Caco-2 (cell line): ENCODE measurements around the gene TFIP11. TPM values are rescaled to one million over a fixed set of nuclear protein-coding genes. Genes with fewer than 3 reads are reported as not detected.

Experiments
- BruUV-seq: library from RNA; stranded (reverse); fragments of 400-500 nt; replicated peaks from 2 replicates; lab custom pipeline; 2021; lab: Mats Ljungman, UMichigan
- CTCF ChIA-PET: fragments of 300-600 bp; sonication (Branson Sonifier 250); formaldehyde crosslinking; loops from one replicate; lab custom pipeline; 2022; ENCODE audit warnings: antibody characterized with exemption; lab: Charles Lee
- POLR2A ChIA-PET: fragments of 300-600 bp; sonication (Branson Sonifier 250); formaldehyde crosslinking; loops from one replicate; lab custom pipeline; 2022; ENCODE audit warnings: antibody characterized with exemption; lab: Charles Lee
- DNase-seq, 2 experiments: peaks; one replicate each; pipeline versions ENCODE4 v3.0.0 to v3.0.0-alpha.2; 2020 to 2022
- H3K27me3 ChIP-seq: replicated peaks from 2 replicates; pipeline ENCODE4 v1.6.0; 2011; ENCODE audit warnings: low read length; ENCODE audit not compliant: control insufficient read depth, insufficient read depth
- H3K36me3 ChIP-seq: 2 replicates; pipeline ENCODE4 v1.5.1; 2011; ENCODE audit warnings: low read length; ENCODE audit not compliant: control insufficient read depth, insufficient read depth
- H3K4me1 ChIP-seq: fragments of 250-450 bp; sonication (Bioruptor Pico); 2 replicates; pipeline ENCODE4 v1.5.1; 2020; ENCODE audit warnings: mild to moderate bottlenecking
- H3K4me3 ChIP-seq: 2 replicates; pipeline ENCODE4 v1.5.1; 2011; ENCODE audit warnings: low read depth, mild to moderate bottlenecking, control low read depth, low read length
- H3K9me3 ChIP-seq: fragments of 250-450 bp; sonication (Bioruptor Pico); 2 replicates; pipeline ENCODE4 v1.5.1; 2020; ENCODE audit warnings: mild to moderate bottlenecking, moderate library complexity
- H3K27ac Mint-ChIP-seq: one replicate; pipeline ENCODE4 v1.8.0; 2022; ENCODE audit warnings: mixed read lengths; ENCODE audit not compliant: unreplicated experiment
- H3K27me3 Mint-ChIP-seq: one replicate; pipeline ENCODE4 v1.8.0; 2022; ENCODE audit warnings: mixed read lengths; ENCODE audit not compliant: insufficient read depth, unreplicated experiment
- H3K36me3 Mint-ChIP-seq: one replicate; pipeline ENCODE4 v1.8.0; 2022; ENCODE audit warnings: mild to moderate bottlenecking, mixed read lengths; ENCODE audit not compliant: insufficient read depth, unreplicated experiment
- H3K4me1 Mint-ChIP-seq: one replicate; pipeline ENCODE4 v1.8.0; 2022; ENCODE audit warnings: low read depth, mixed read lengths; ENCODE audit not compliant: unreplicated experiment
- H3K4me3 Mint-ChIP-seq: one replicate; pipeline ENCODE4 v1.8.0; 2022; ENCODE audit warnings: mild to moderate bottlenecking, moderate library complexity, mixed read lengths; ENCODE audit not compliant: unreplicated experiment
- H3K9me3 Mint-ChIP-seq: one replicate; pipeline ENCODE4 v1.8.0; 2022; ENCODE audit warnings: mixed read lengths; ENCODE audit not compliant: unreplicated experiment
- intact Hi-C: fragments of 100-400 bp; cut with micrococcal nuclease; formaldehyde crosslinking; loops from one replicate; pipeline ENCODE4 v1.10.0; 2022; ENCODE audit not compliant: unreplicated experiment
- total RNA-seq: library from RNA; stranded (reverse); gene quantifications from 2 replicates; pipeline ENCODE4 v1.2.3, GENCODE V29; 2022
- TF ChIP-seq, protein P1 (sequence below), 2 experiments: fragments of 200-600 bp in 1 of 2; IDR thresholded peaks; 1 replicate in 1 of 2; 2 replicates in 1 of 2; pipeline versions ENCODE4 v1.5.1 to v1.8.0; 2011 to 2022; ENCODE audit warnings: antibody characterized with exemption in 1 of 2, control low read depth in 1 of 2, inconsistent platforms in 1 of 2, low read depth in 1 of 2, low read length in 1 of 2, mild to moderate bottlenecking in 1 of 2, moderate library complexity in 1 of 2; ENCODE audit not compliant: insufficient read depth in 1 of 2, severe bottlenecking in 1 of 2, unreplicated experiment in 1 of 2

The TFIP11 gene
- total RNA-seq, 1 experiment from 2014 or later = 27.7 TPM

DNA sequence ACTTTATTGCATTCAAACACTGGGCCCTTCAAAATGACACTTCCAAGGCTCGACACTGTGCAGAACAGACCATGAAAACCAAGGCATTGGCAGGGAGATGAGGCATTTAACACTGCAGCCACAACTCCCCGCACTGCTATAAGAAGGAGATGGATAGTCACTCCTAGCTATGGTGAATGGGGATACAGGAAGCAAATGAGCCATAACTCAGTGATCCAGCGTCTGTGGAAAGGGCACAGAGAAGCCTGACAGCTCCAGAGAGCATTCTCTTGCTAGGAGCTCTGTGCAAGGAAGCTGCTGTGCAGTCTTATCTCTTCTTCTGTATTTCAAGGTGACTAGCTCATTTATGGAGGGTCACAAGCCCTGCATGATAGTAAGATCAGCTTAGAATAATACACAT is 49.6 kb downstream of the TFIP11 start:
- intact Hi-C loops = loop anchor here (5.0 kb wide), 1 partner anchor 80 kb away; no protein-coding TSS in a partner anchor
- TF ChIP-seq, protein P1, sequence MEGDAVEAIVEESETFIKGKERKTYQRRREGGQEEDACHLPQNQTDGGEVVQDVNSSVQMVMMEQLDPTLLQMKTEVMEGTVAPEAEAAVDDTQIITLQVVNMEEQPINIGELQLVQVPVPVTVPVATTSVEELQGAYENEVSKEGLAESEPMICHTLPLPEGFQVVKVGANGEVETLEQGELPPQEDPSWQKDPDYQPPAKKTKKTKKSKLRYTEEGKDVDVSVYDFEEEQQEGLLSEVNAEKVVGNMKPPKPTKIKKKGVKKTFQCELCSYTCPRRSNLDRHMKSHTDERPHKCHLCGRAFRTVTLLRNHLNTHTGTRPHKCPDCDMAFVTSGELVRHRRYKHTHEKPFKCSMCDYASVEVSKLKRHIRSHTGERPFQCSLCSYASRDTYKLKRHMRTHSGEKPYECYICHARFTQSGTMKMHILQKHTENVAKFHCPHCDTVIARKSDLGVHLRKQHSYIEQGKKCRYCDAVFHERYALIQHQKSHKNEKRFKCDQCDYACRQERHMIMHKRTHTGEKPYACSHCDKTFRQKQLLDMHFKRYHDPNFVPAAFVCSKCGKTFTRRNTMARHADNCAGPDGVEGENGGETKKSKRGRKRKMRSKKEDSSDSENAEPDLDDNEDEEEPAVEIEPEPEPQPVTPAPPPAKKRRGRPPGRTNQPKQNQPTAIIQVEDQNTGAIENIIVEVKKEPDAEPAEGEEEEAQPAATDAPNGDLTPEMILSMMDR (IDR thresholded peaks at IDR 0.05; ENCODE audit: insufficient read depth in 1 of 2, low read depth in 1 of 2, low read length in 1 of 2, severe bottlenecking in 1 of 2, unreplicated experiment in 1 of 2) = no peak
- Mint-ChIP-seq H3K27me3 (no peaks in the 10 kb centered on the region), H3K27ac (no peak overlapping the region), H3K36me3 (peaks cover 35% of the 10 kb centered on the region), H3K4me3 (no peak overlapping the region), H3K9me3 (no peaks in the 10 kb centered on the region), H3K4me1 (no peaks in the 10 kb centered on the region)
- Histone ChIP-seq H3K4me3 (no peak overlapping the region), H3K4me1 (no peaks in the 10 kb centered on the region), H3K27me3 (no peaks in the 10 kb centered on the region), H3K9me3 (no peaks in the 10 kb centered on the region), H3K36me3 (no peaks in the 10 kb centered on the region; the same call in none of the 2 replicates)
- BruUV-seq = no TSS peak
- ChIA-PET CTCF (interaction anchor here (1.4 kb wide), 1 partner anchor 98 kb away, joined by 3 read pairs; no protein-coding TSS in a partner anchor), POLR2A (no interaction called here)
- no peak for DNase-seq

DNA sequence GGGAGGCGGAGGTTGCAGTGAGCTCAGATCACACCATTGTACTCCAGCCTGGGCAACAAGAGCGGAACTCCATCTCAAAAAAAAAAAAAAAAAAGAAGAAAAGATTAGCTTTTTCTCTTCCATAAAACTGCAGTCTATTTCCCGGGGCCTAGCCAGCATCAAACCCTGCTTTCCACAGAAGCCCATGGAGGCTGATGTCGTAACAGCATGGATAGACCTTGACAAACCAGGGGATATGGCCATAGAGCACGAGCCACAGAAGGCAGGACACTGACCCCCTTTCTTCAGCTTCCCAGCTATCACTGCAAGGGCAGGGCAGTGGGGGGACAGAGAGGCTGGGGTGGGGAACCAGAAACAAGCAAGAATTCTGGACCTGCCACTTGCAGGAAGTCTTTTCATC is 50.2 kb downstream of the TFIP11 start:
- no peaks in the 10 kb centered on the region for H3K27me3 ChIP-seq
- Mint-ChIP-seq H3K4me3 (no peak overlapping the region), H3K4me1 (no peaks in the 10 kb centered on the region), H3K27ac (no peak overlapping the region), H3K9me3 (no peaks in the 10 kb centered on the region), H3K36me3 (peaks cover 37% of the 10 kb centered on the region), H3K27me3 (no peaks in the 10 kb centered on the region)
- H3K4me3 ChIP-seq = no peak overlapping the region
- no TSS peak for BruUV-seq
- TF ChIP-seq, protein P1 (IDR thresholded peaks at IDR 0.05; ENCODE audit: insufficient read depth in 1 of 2, low read depth in 1 of 2, low read length in 1 of 2, severe bottlenecking in 1 of 2, unreplicated experiment in 1 of 2) = no peak
- H3K4me1 ChIP-seq = no peaks in the 10 kb centered on the region
- ChIA-PET CTCF (interaction anchor here (1.1 to 2.4 kb wide), 3 partner anchors 64 to 97 kb away, joined by 3 to 29 read pairs (median 3); no protein-coding TSS in a partner anchor), POLR2A (no interaction called here)
- H3K36me3 ChIP-seq = no peaks in the 10 kb centered on the region; the same call in none of the 2 replicates
- DNase-seq = no peak
- intact Hi-C loops = loop anchor here (5.0 kb wide), 1 partner anchor 80 kb away; no protein-coding TSS in a partner anchor
- no peaks in the 10 kb centered on the region for H3K9me3 ChIP-seq

DNA sequence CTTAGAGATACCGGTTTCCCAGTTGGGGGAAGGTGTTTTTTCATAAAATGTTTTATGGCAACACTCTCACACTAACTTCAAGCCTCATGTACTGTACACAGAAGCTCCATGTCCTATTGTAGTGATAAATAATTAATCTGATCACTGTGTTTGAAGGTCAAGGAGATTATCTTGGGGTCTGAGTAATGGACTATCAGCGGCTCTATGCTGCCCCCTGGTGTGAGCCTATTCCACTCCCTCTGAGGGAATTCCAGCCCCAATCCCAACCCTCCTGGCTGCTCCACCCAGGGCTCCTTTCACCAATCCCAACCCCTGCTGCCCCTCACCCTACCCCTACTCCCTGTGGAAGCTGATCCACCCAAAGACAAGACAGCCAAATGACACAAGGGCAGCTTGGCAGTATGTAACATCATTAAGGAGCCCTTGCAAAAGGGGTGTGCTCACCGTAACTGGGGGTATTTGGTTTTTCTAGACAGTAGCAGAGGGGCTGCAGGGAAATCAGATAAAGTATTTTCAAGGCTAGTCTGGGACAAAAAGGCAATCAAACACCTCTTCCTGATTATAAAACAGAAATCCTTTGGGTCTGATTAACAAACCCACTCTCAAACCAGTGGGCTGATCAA is 51.0 kb downstream of the TFIP11 start:
- no peaks in the 10 kb centered on the region for H3K4me1 ChIP-seq

More for the DNA sequence above, 51.0 kb downstream of the TFIP11 start:
- peak; percentile 50 to 75 for DNase-seq
- ChIA-PET CTCF (interaction anchor here (0.6 to 2.4 kb wide), 6 partner anchors 50 to 96 kb away, joined by 3 to 29 read pairs (median 3); no protein-coding TSS in a partner anchor), POLR2A (no interaction called here)
- Mint-ChIP-seq H3K36me3 (peaks cover 29% of the 10 kb centered on the region), H3K27ac (no peak overlapping the region), H3K4me3 (no peak overlapping the region), H3K9me3 (no peaks in the 10 kb centered on the region), H3K4me1 (no peaks in the 10 kb centered on the region), H3K27me3 (no peaks in the 10 kb centered on the region)
- TF ChIP-seq, protein P1 (IDR thresholded peaks at IDR 0.05; ENCODE audit: insufficient read depth in 1 of 2, low read depth in 1 of 2, low read length in 1 of 2, severe bottlenecking in 1 of 2, unreplicated experiment in 1 of 2) = peak; percentile 80 to 88
- H3K27me3 ChIP-seq = no peaks in the 10 kb centered on the region
- no TSS peak for BruUV-seq
- intact Hi-C loops = loop anchor here (1.0 to 5.0 kb wide), 3 partner anchors 63 to 97 kb away; no protein-coding TSS in a partner anchor
- no peaks in the 10 kb centered on the region for H3K9me3 ChIP-seq
- H3K4me3 ChIP-seq = no peak overlapping the region
- no peaks in the 10 kb centered on the region; the same call in none of the 2 replicates for H3K36me3 ChIP-seq
